Measurements from ENCODE around the gene SFSWAP.
A peak's percentile ranks its signal among the peaks of the same experiment; 100 is the strongest.
"Not testable (repeated sequence)": the region's sequence is repeated elsewhere in the genome, so short reads cannot be mapped to it uniquely, and the experiment has no call there.

The SFSWAP gene

DNA sequence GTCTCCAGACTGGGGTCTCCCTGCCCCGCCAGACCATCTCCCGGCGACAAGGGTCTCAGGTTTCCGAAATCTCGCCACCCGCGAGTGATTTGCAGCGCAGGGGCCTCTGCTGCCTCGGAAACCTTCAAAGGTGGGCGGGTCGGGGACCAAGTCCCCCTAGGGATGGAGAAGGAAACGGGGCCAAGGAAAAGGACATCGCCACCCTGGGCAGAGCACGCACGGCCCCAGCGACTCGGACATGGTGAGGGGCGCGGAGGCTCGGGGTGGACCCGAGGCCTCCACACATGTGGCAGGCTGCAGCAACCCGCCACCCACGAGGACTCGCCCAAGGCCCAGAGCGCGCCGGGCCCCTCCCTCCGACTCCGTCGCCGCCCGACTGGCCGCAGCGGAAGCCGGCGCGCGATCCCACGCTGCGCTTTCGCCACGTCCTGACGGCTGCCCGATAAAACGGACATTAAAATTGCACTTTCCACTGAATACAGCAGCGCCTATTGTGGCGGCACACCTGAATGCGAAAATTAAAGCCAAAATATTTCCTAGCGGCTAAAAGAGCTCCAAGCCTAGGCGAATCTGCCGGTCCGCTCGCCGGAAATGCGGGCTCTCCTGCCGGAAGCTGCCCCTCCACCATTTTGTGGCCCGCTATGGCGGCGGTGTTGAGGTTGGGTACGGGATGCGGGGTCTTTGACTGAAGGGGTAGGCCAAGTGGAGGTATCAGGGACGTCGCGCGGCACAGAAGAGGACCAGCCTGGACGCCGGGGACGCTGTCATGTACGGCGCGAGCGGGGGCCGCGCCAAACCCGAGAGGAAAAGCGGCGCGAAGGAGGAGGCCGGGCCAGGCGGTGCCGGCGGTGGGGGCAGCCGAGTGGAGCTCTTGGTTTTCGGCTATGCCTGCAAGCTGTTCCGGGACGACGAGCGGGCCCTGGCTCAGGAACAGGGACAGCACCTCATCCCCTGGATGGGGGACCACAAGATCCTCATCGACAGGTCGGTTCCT lies at the start of gene SFSWAP:
SFSWAP (plus strand) TSS at position 627 of the 994 bp plus-strand sequence; CDS start at position 767, 140 bp downstream.
- no peaks in the 10 kb centered on the region for H3K27me3 Mint-ChIP-seq
- peak within 1 kb of the TSS; percentile 94 for H3K4me3 Mint-ChIP-seq
- peaks cover 25% of the 10 kb centered on the region for H3K4me1 Mint-ChIP-seq
- H3K9me3 Mint-ChIP-seq, result no peaks in the 10 kb centered on the region
- H3K27ac Mint-ChIP-seq, result peak within 1 kb of the TSS; percentile 99
- H3K36me3 Mint-ChIP-seq, result peaks cover 5% of the 10 kb centered on the region

DNA sequence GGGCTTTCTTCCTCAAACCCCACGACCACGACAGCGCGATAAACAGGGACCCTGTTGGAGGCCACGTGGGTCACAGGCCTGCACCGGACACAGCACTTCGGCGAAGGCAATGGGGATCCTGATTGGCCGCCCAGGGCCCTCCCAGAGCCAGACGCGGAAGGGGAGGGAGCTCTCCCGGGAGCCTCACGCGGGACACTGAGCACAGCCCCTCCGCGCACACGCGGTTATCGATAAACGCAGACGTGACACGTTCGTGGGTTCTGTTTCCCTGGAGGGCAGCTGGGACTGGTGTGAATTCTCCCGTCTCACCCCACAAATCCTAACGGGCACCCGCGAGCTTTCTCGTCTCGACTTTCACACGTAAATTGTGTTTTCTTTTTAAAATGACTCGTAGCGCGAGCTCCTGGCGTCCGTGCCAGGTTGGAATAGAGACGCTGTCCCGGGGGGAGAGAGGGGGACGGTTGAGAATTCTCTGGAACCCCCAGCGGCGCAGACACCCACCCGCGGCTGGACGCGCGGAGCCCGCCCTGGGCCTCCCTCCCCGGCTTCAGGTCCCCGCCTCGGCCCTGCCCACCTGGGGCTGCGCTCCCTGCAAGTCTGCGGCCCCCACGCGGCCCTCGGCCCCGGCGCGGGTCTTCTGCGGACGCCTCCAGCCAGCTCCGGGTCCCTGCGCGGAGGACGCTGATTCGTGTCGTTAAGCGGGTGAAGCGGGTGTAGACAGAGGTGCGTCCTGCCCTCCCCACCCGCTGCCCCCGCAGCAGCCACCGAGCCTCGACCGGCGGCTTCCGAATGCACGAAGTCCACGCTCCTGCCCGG lies 49.5 kb upstream of the SFSWAP start:
- H3K27ac Mint-ChIP-seq, H3K4me1 Mint-ChIP-seq, H3K36me3 Mint-ChIP-seq, H3K9me3 Mint-ChIP-seq, H3K4me3 Mint-ChIP-seq, H3K27me3 Mint-ChIP-seq: not testable (repeated sequence)

- not testable (repeated sequence) for H3K27me3 Mint-ChIP-seq, H3K4me1 Mint-ChIP-seq, H3K36me3 Mint-ChIP-seq, H3K9me3 Mint-ChIP-seq, H3K27ac Mint-ChIP-seq
- H3K4me3 Mint-ChIP-seq, result peak overlapping the region; percentile 74
Observed at GRCh38 chr12:131661986-131662288, 49.0 kb upstream of the SFSWAP start.

DNA sequence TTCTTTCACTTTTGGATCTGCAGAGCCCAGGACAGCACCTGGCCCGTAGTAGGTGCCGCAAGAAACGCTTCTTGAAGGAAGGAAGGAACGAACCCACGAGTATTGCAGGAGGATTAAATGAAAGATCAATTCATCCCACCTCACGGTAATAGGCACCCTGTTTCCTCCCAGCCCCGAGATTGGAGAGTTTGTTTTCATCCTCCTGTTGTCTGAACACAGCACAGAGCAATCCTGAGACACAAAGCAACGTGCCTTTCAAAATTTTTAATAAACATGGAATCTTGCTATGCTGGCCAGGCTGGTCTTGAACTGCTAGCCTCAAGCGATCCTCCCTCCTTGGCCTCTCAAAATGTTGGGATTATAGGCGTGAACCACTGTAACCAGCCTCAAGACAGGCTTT lies 48.5 kb upstream of the SFSWAP start:
- H3K9me3 Mint-ChIP-seq, H3K36me3 Mint-ChIP-seq, H3K27me3 Mint-ChIP-seq, H3K27ac Mint-ChIP-seq: not testable (repeated sequence)
- H3K4me1 Mint-ChIP-seq, result peaks cover 12% of the 10 kb centered on the region
- H3K4me3 Mint-ChIP-seq, result peak overlapping the region; percentile 74

GRCh38 chr12:131665666-131666065 lies 45.2 kb upstream of the SFSWAP start:
- H3K4me3 Mint-ChIP-seq, H3K27ac Mint-ChIP-seq, H3K4me1 Mint-ChIP-seq, H3K36me3 Mint-ChIP-seq, H3K9me3 Mint-ChIP-seq, H3K27me3 Mint-ChIP-seq: not testable (repeated sequence)

- H3K4me3 Mint-ChIP-seq, H3K9me3 Mint-ChIP-seq, H3K4me1 Mint-ChIP-seq, H3K27me3 Mint-ChIP-seq, H3K36me3 Mint-ChIP-seq, H3K27ac Mint-ChIP-seq: not testable (repeated sequence)
Observed at GRCh38 chr12:131666486-131666885, 44.4 kb upstream of the SFSWAP start.

- H3K27me3 Mint-ChIP-seq, H3K9me3 Mint-ChIP-seq, H3K4me3 Mint-ChIP-seq, H3K4me1 Mint-ChIP-seq, H3K36me3 Mint-ChIP-seq: not testable (repeated sequence)
- peak overlapping the region; percentile 46 for H3K27ac Mint-ChIP-seq
Observed at GRCh38 chr12:131666978-131667601, 43.8 kb upstream of the SFSWAP start.

DNA sequence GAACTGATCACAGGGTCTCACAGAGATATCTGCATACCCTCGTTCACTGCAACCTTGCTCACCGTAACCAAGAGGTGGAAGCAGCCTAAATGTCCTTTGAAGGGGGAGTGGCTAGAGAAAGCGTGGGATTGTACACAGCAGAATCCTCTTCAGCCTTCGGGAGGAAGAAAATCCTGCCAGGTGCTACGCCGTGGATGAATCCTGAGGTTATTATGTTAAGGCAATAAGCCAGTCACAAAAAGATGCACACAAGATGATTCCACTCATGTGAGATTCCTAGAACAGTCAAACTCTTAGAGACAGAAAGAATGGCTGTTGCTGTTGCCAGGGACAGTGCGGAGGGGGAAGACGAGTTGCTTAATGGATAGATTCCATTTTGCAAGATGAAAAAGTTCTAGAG lies 39.6 kb upstream of the SFSWAP start:
- no peak overlapping the region for H3K27ac Mint-ChIP-seq

GRCh38 chr12:131671871-131672270 lies 39.0 kb upstream of the SFSWAP start:
- H3K9me3 Mint-ChIP-seq, result no peaks in the 10 kb centered on the region
- H3K27me3 Mint-ChIP-seq, result peaks cover 2% of the 10 kb centered on the region
- peaks cover 4% of the 10 kb centered on the region for H3K4me1 Mint-ChIP-seq
- no peaks in the 10 kb centered on the region for H3K36me3 Mint-ChIP-seq
- H3K27ac Mint-ChIP-seq, result no peak overlapping the region
- no peak overlapping the region for H3K4me3 Mint-ChIP-seq

More for the DNA sequence above, 39.6 kb upstream of the SFSWAP start:
- H3K4me1 Mint-ChIP-seq, result peaks cover 4% of the 10 kb centered on the region
- H3K4me3 Mint-ChIP-seq, result no peak overlapping the region
- no peaks in the 10 kb centered on the region for H3K9me3 Mint-ChIP-seq
- no peaks in the 10 kb centered on the region for H3K36me3 Mint-ChIP-seq
- peaks cover 2% of the 10 kb centered on the region for H3K27me3 Mint-ChIP-seq

DNA sequence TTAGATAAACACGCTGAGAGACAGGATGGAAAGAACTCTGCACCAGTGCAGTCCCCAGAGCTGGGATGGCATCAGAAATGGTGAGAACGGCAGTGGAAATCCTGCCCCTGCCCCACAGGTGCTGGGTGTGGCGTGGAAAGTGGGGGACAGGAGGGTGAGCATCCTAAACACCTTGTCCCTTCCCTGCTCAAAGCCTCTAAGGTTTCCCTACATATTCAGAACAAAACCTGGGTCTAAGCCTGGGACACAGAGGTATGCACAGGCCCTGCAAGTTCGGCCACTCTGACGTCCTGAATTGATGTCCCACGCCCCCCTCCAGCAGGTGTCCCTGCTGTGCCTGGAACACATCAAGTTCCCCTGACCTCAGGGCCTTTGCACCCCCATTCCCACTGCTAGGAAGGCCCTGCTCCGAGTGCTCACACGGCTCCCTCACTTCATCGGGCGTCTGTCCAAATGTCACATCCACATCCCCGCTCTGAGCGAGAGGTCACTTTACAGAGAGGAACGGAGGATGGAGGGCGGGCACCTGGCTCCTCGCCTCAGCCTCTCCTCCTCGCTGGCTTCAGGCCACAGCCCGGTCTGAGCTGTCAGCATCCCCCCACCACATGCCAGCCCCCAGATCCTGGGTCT lies 38.5 kb upstream of the SFSWAP start:
- no peaks in the 10 kb centered on the region for H3K36me3 Mint-ChIP-seq
- no peak overlapping the region for H3K4me3 Mint-ChIP-seq
- no peaks in the 10 kb centered on the region for H3K9me3 Mint-ChIP-seq
- no peak overlapping the region for H3K27ac Mint-ChIP-seq
- no peaks in the 10 kb centered on the region for H3K4me1 Mint-ChIP-seq
- peaks cover 2% of the 10 kb centered on the region for H3K27me3 Mint-ChIP-seq

GRCh38 chr12:131672941-131673887 lies 37.7 kb upstream of the SFSWAP start:
- no peaks in the 10 kb centered on the region for H3K36me3 Mint-ChIP-seq
- H3K9me3 Mint-ChIP-seq, result no peaks in the 10 kb centered on the region
- peaks cover 2% of the 10 kb centered on the region for H3K27me3 Mint-ChIP-seq
- H3K27ac Mint-ChIP-seq, result no peak overlapping the region
- no peak overlapping the region for H3K4me3 Mint-ChIP-seq
- no peaks in the 10 kb centered on the region for H3K4me1 Mint-ChIP-seq

- no peak overlapping the region for H3K4me3 Mint-ChIP-seq
- no peaks in the 10 kb centered on the region for H3K4me1 Mint-ChIP-seq
- H3K9me3 Mint-ChIP-seq, result no peaks in the 10 kb centered on the region
- H3K36me3 Mint-ChIP-seq, result no peaks in the 10 kb centered on the region
- peaks cover 2% of the 10 kb centered on the region for H3K27me3 Mint-ChIP-seq
- no peak overlapping the region for H3K27ac Mint-ChIP-seq
Observed at GRCh38 chr12:131673888-131674257, 37.0 kb upstream of the SFSWAP start.

GRCh38 chr12:131674373-131674772 lies 36.5 kb upstream of the SFSWAP start:
- H3K27me3 Mint-ChIP-seq, result peaks cover 2% of the 10 kb centered on the region
- H3K27ac Mint-ChIP-seq, result no peak overlapping the region
- no peaks in the 10 kb centered on the region for H3K9me3 Mint-ChIP-seq

DNA sequence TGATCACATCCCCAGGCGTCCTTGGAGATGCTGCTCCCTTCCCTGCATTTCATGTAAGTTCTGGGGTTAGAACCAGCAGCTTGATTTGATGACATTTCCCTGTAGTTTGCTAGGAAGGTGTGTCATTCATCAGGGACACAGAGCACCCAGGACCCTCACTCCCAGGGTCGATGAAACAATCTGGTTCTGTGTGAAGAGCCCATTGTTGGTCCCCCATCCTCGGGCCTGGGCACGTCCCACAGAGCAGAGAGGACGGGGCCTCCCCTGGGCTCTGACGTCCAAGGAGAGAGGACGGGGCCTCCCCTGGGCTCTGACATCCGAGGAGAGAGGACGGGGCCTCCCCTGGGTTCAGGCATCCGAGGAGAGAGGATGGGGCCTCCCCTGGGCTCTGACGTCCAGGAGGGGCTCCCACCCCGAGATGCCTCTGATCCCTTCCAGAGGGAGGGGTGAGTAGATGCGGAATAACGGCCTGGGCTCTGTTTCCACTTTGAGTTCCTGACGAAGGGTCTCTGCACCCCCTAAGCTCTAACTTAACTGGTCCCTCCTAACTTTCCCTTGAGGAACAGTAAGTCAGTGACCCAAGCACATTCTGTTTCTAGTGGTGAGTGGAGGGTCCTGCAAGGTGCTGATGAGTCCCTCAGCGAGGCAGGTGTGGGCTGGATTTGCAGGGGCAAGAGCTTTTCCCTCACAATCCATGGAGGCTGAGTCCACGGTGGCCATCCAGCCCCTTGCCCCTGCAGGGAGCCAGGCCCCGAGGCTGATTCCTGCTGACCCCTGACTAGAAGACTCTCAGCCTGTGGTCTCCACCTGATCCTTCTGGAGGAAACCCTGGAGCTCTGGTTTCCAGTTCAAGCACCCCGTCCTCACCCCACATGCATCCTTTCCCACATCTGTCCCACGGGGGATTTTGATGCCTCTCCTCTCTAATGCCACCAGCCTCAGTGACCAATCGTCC lies 35.5 kb upstream of the SFSWAP start:
- Mint-ChIP-seq H3K4me1 (no peaks in the 10 kb centered on the region), H3K27me3 (peaks cover 2% of the 10 kb centered on the region), H3K36me3 (no peaks in the 10 kb centered on the region), H3K9me3 (no peaks in the 10 kb centered on the region), H3K27ac (no peak overlapping the region), H3K4me3 (no peak overlapping the region)

More at GRCh38 chr12:131674373-131674772, 36.5 kb upstream of the SFSWAP start:
- Mint-ChIP-seq H3K4me1 (no peaks in the 10 kb centered on the region), H3K4me3 (no peak overlapping the region), H3K36me3 (no peaks in the 10 kb centered on the region)

Data from activated naive CD4-positive, alpha-beta T cell treated with anti-CD3 and anti-CD28 coated beads, Interleukin-2, amount 50 U/mL, for 24 hours (primary cell).